Spleen (tissue), 11 donors: ENCODE measurements around the gene SRGAP1. TPM values are rescaled to one million over a fixed set of nuclear protein-coding genes. Genes with fewer than 3 reads are reported as not detected.

ENCODE experiments used
- DNase-seq: peaks from one replicate; pipeline ENCODE4 v3.0.0-alpha.2; 2020
- H3K27ac ChIP-seq, 8 donors: fragments of 200-600 bp; sonication (generic) in 7 of 8; 1 replicate in 4 of 8; 2 replicates in 4 of 8; pipeline versions ENCODE4 v1.5.0 to v1.8.0; 2016 to 2021; ENCODE audit warnings: inconsistent platforms in 4 of 8, mild to moderate bottlenecking in 4 of 8, moderate library complexity in 1 of 8
- H3K27me3 ChIP-seq, 7 donors: fragments of 200-600 bp; sonication (generic) in 6 of 7; replicated peaks in 1 of 7; 1 replicate in 4 of 7; 2 replicates in 3 of 7; pipeline versions ENCODE4 v1.5.0 to v1.8.0; 2016 to 2021; ENCODE audit warnings: inconsistent platforms in 3 of 7, mild to moderate bottlenecking in 1 of 7
- H3K36me3 ChIP-seq, 6 donors: fragments of 200-600 bp; sonication (generic) in 5 of 6; 1 replicate in 4 of 6; 2 replicates in 2 of 6; pipeline versions ENCODE4 v1.5.0 to v1.8.0; 2016 to 2021; ENCODE audit warnings: inconsistent platforms in 2 of 6
- H3K4me1 ChIP-seq, 6 donors: fragments of 200-600 bp; sonication (generic) in 5 of 6; 1 replicate in 3 of 6; 2 replicates in 3 of 6; pipeline versions ENCODE4 v1.5.0 to v1.8.0; 2016 to 2021; ENCODE audit warnings: inconsistent platforms in 3 of 6
- H3K4me3 ChIP-seq, 8 donors: fragments of 200-600 bp; sonication (generic) in 7 of 8; 1 replicate in 4 of 8; 2 replicates in 4 of 8; pipeline versions ENCODE4 v1.5.0 to v1.8.0; 2016 to 2021; ENCODE audit warnings: inconsistent platforms in 4 of 8, mild to moderate bottlenecking in 4 of 8, moderate library complexity in 2 of 8
- H3K9me3 ChIP-seq, 8 donors: fragments of 200-600 bp; sonication (generic) in 7 of 8; 1 replicate in 4 of 8; 2 replicates in 4 of 8; pipeline versions ENCODE4 v1.5.0 to v1.8.0; 2016 to 2021; ENCODE audit warnings: inconsistent platforms in 4 of 8
- POLR2A ChIP-seq, 3 donors: fragments of 450-650 bp; IDR thresholded peaks; one replicate each; pipeline ENCODE4 v1.5.1; 2017; ENCODE audit warnings: antibody characterized with exemption in 3 of 3, mild to moderate bottlenecking in 1 of 3
- POLR2AphosphoS5 ChIP-seq, 3 donors: sonication (generic); formaldehyde crosslinking; IDR thresholded peaks; one replicate each; pipeline ENCODE4 v1.5.1; 2017; ENCODE audit warnings: antibody characterized with exemption in 3 of 3
- WGBS, 5 donors: extraction: QIAGEN DNeasy Blood & Tissue Kit in 3 of 5; methylation state at CpG; one replicate each; pipeline versions ENCODE4 v1.1.5 to v1.1.7; 2013 to 2018; 5-methylcytosine and 5-hydroxymethylcytosine counted together
- intact Hi-C: fragments of 100-400 bp; cut with DNase I; formaldehyde crosslinking; loops from one replicate; pipeline ENCODE4 v1.15.0; 2023; ENCODE audit warnings: low total_unique reads
- polyA plus RNA-seq, 3 donors: library from polyadenylated mRNA; stranded (reverse); fragments of 200-250 nt; gene quantifications; one replicate each; pipeline ENCODE4 v1.2.1, GENCODE V29; 2013
- total RNA-seq, 7 donors: library from RNA; depleted of rRNA in 3 of 7; stranded (reverse); fragments of >200 nt in 3 of 7; fragmentation: NEBNext Ultra II Directional in 4 of 7; extraction: Animal tissue kit (Norgen Biotek cat#: 25700) in 4 of 7; gene quantifications; one replicate each; pipeline versions ENCODE4 v1.1.0 to v1.2.1, GENCODE V29; 2016 to 2021
- TF ChIP-seq, protein P1 (sequence below), 11 experiments: fragments of 200-600 bp in 7 of 11; fragments of 450-650 bp in 4 of 11; sonication (generic) in 4 of 11; IDR thresholded peaks in 8 of 11; conservative IDR thresholded peaks in 3 of 11; 1 replicate in 7 of 11; 2 replicates in 4 of 11; pipeline versions ENCODE4 v1.4.0 to v1.8.0; 2016 to 2021; ENCODE audit warnings: antibody characterized with exemption in 11 of 11, inconsistent platforms in 4 of 11, mild to moderate bottlenecking in 1 of 11
- donor health status: healthy with polysubstance abuse.
- donor health status: DM: no; HTN: no; CAD: no; lungs with moderate emphysema.
- donor health status: DM: no; HTN: no; CAD: no.
- donor health status: Bipolar disorder and iron deficiency.
- donor health status: healthy.
- donor health status: DM: no; HTN: no; CAD: no.
- donor health status: DM: yes; HTN: yes; CAD: no.

SRGAP1 gene
- total and polyA plus RNA-seq, 10 donors: 0.37 to 20.1 (median 13.4) TPM

DNA sequence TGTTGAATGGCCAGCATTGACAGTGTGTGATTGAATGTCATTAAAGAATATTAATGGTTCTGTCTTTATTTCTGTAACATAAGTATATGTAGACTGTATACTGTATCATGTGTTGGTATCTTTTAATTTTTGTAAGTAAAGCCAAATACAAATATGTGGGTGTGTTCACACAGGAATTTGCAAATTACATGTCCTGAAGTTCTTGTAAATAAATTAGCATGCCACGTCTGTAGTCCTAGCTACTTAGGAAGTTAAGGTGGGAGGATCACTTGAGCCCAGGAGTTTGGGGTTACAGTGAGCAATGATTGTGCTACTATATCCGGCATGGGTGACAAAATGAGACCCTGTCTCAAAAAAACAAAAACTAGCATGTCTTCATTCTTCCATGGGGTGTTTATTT, 278.5 kb downstream of the SRGAP1 start:
- intact Hi-C loops: no loop called here
- Histone ChIP-seq H3K27ac (no peak overlapping the region), H3K4me3 (no peak overlapping the region), H3K9me3 (no peaks in the 10 kb centered on the region), H3K27me3 (no peaks in the 10 kb centered on the region), H3K36me3 (peaks cover 0 to 7% (median 0%) of the 10 kb centered on the region in 6 donors), H3K4me1 (no peaks in the 10 kb centered on the region)
- TF ChIP-seq POLR2AphosphoS5 (IDR thresholded peaks at IDR 0.05) (no peak), POLR2A (IDR thresholded peaks at IDR 0.05) (no peak)
- TF ChIP-seq, protein P1, sequence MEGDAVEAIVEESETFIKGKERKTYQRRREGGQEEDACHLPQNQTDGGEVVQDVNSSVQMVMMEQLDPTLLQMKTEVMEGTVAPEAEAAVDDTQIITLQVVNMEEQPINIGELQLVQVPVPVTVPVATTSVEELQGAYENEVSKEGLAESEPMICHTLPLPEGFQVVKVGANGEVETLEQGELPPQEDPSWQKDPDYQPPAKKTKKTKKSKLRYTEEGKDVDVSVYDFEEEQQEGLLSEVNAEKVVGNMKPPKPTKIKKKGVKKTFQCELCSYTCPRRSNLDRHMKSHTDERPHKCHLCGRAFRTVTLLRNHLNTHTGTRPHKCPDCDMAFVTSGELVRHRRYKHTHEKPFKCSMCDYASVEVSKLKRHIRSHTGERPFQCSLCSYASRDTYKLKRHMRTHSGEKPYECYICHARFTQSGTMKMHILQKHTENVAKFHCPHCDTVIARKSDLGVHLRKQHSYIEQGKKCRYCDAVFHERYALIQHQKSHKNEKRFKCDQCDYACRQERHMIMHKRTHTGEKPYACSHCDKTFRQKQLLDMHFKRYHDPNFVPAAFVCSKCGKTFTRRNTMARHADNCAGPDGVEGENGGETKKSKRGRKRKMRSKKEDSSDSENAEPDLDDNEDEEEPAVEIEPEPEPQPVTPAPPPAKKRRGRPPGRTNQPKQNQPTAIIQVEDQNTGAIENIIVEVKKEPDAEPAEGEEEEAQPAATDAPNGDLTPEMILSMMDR (IDR thresholded peaks at IDR 0.05 in 8 of 11, conservative IDR thresholded peaks at IDR 0.05 in 3 of 11): no peak
- WGBS, 5 donors: 85 to 94% (median 90%) methylated on average over 2 of the region's 2 CpGs
- no peak for DNase-seq

GRCh38 chr12:64123448-64123847, 278.9 kb downstream of the SRGAP1 start:
- TF ChIP-seq, protein P1 (IDR thresholded peaks at IDR 0.05 in 8 of 11, conservative IDR thresholded peaks at IDR 0.05 in 3 of 11): no peak
- TF ChIP-seq POLR2A (IDR thresholded peaks at IDR 0.05) (no peak), POLR2AphosphoS5 (IDR thresholded peaks at IDR 0.05) (no peak)
- intact Hi-C loops: no loop called here

GRCh38 chr12:64124511-64125197, 280.2 kb downstream of the SRGAP1 start:
- Histone ChIP-seq H3K27ac (no peak overlapping the region), H3K9me3 (no peaks in the 10 kb centered on the region), H3K27me3 (no peaks in the 10 kb centered on the region), H3K36me3 (peaks cover 0 to 24% (median 0%) of the 10 kb centered on the region in 6 donors), H3K4me1 (no peaks in the 10 kb centered on the region), H3K4me3 (no peak overlapping the region)
- TF ChIP-seq POLR2A (IDR thresholded peaks at IDR 0.05): no peak
- TF ChIP-seq, protein P1 (IDR thresholded peaks at IDR 0.05 in 8 of 11, conservative IDR thresholded peaks at IDR 0.05 in 3 of 11): no peak
- TF ChIP-seq POLR2AphosphoS5 (IDR thresholded peaks at IDR 0.05): no peak
- no peak for DNase-seq
- 86 to 94% (median 90%) methylated on average over 3 of the region's 3 CpGs for WGBS, 5 donors
- intact Hi-C loops: no loop called here

More at GRCh38 chr12:64123448-64123847, 278.9 kb downstream of the SRGAP1 start:
- H3K36me3 ChIP-seq: peaks cover 0 to 12% (median 0%) of the 10 kb centered on the region in 6 donors
- H3K4me3 ChIP-seq: no peak overlapping the region
- H3K4me1 ChIP-seq: no peaks in the 10 kb centered on the region
- no peak overlapping the region for H3K27ac ChIP-seq
- no peaks in the 10 kb centered on the region for H3K9me3 ChIP-seq
- H3K27me3 ChIP-seq: no peaks in the 10 kb centered on the region
- DNase-seq: no peak
- WGBS, 5 donors: 91 to 100% (median 95%) methylated on average over 1 of the region's 1 CpG

DNA sequence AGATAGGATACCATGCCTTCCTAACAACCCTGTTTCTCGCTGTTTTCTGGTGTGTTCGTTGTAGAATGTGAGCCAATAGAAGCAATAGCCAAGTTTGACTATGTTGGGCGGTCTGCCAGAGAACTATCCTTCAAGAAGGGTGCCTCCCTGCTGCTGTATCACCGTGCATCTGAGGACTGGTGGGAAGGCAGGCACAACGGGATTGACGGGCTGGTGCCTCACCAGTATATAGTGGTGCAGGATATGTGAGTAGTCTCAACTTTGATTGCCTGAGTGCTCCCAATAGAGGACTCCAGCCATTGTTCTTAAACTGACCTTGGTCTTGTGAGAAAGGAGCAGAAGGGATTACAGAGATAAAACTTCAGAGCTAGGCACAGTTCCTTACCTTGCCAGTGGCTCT, 281.4 kb downstream of the SRGAP1 start:
- no peak for DNase-seq
- intact Hi-C loops: no loop called here
- TF ChIP-seq POLR2A (IDR thresholded peaks at IDR 0.05) (no peak), POLR2AphosphoS5 (IDR thresholded peaks at IDR 0.05) (no peak)
- TF ChIP-seq, protein P1 (IDR thresholded peaks at IDR 0.05 in 8 of 11, conservative IDR thresholded peaks at IDR 0.05 in 3 of 11): no peak
- Histone ChIP-seq H3K4me3 (no peak overlapping the region), H3K27me3 (no peaks in the 10 kb centered on the region), H3K27ac (no peak overlapping the region), H3K9me3 (no peaks in the 10 kb centered on the region), H3K36me3 (peaks cover 0 to 36% (median 0%) of the 10 kb centered on the region in 6 donors), H3K4me1 (no peaks in the 10 kb centered on the region)
- 81 to 87% (median 85%) methylated on average over 6 of the region's 6 CpGs for WGBS, 5 donors
